ENCODE data around the gene GAPDHS.

The GAPDHS gene

DNA sequence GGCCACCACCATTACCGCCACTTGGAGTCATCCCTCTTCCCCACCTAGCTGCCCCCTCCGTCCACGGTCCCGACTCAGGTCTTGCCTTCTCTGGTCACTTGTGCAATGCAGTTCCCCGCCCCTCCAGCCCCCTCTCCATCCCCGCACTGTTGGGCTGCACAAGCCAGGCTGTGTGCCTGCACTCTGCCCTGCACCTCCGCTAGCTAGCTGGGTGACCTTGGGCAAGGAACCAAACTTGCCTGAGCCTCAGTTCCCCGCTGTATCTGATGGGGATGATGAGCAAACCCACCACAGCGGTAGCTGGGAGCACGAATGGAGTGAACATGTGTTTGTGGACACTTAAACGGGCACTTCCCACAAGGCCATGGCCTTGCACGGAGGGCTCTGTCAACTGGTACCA is 6.6 kb downstream of the GAPDHS start:
- DNase-seq (ENCODE audit: low read depth, low spot score), result no peak

DNA sequence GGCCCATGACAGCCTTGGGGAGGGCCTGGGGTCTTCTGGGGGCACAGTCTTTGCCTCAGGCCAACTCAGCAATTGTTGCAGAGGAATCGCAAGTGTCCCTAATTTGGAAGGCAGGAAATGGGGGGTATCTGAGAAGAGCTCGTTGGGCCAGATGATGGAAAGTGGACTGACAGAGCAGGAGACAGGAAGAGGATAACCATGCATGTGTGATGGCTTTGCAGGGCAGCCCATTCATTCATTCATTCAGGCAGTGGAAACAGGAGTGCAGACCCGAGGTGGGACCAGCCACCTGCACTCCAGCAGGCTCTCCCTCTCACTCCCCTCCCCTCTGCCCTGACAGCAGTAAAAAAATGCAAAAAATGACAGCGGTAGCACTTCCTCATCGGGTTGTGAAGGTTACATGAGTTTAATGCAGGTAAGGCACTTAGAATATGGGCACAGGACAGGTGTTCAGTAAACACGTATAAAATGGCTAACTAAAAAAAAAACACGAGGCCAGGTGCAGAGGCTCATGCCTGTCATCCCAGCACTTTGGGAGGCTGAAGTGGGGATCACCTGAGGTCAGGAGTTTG is 7.2 kb downstream of the GAPDHS start:
- DNase-seq (ENCODE audit: low read depth, low spot score), result no peak

DNA sequence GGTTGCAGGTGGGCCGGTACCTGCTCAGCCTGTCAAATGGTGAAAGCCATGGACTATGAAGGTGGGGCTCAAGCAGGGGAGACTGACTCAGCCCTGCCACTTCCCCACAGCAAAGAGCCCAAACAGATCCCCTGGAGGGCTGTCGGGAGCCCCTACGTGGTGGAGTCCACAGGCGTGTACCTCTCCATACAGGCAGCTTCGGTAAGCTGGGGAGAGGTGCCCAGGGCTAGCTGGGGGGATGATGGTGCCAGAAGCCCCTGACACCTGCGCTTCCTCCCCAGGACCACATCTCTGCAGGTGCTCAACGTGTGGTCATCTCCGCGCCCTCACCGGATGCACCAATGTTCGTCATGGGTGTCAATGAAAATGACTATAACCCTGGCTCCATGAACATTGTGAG is 9.0 kb downstream of the GAPDHS start:
- DNase-seq (ENCODE audit: low read depth, low spot score), result no peak

DNA sequence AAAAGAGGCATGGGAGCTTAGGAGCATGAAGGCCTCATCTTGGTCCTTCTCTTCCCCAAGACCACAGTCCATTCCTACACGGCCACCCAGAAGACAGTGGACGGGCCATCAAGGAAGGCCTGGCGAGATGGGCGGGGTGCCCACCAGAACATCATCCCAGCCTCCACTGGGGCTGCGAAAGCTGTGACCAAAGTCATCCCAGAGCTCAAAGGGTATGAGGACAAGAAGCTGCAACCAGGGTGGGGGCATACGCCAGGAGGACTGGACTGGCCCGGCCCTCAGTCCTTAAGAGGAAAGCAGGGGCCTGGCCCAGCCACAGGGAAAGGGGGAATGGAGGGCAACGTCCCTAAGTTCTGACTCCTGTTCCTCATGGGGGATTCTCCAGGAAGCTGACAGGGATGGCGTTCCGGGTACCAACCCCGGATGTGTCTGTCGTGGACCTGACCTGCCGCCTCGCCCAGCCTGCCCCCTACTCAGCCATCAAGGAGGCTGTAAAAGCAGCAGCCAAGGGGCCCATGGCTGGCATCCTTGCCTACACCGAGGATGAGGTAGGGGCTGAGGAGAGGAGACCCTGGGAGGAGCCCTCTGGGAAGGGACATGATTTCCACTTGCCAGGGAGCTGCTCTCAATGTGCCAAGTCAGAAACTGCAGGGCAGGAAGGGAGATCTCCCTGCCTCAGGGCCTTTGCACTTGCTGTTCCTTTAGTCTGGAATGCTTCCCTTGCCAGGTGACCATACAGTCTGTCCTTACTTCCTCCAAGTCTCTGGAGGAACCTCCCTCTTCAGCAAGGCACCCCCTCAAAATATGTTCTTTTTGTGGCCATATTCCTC is 10.2 kb downstream of the GAPDHS start:
- DNase-seq (ENCODE audit: low read depth, low spot score), result no peak

DNA sequence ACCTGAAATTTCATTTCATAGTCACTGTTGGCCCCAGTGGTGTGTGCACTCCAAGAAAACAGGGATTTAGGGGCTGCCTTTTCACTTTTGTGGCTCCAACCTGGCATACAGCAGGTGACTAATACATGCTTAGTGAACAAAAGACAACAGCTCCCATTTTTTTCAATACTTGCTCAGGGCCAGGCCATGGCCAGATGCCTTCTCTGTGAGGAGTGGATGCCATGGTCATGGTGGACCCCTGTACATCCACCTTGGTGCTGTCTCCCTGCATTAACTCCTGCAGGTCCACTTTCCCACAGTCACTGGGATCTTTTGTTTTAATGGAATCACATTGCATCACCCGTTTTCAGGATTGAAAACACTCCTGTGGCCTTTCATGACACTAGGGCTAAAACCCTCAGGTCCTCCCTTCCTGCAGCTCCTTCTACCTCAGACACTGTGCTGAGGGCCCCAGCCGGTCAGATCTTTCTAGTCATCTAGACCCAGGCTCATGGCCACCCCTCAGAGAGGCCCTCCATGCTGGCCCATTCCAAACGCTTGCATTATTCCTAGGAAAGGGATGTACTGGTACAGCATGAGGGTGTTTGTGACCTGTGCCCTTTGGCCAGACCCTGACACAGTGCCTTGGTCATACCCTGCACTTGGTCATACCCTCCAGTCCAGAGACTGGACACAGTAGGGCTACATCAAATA is 11.0 kb downstream of the GAPDHS start:
- DNase-seq (ENCODE audit: low read depth, low spot score), result no peak

DNA sequence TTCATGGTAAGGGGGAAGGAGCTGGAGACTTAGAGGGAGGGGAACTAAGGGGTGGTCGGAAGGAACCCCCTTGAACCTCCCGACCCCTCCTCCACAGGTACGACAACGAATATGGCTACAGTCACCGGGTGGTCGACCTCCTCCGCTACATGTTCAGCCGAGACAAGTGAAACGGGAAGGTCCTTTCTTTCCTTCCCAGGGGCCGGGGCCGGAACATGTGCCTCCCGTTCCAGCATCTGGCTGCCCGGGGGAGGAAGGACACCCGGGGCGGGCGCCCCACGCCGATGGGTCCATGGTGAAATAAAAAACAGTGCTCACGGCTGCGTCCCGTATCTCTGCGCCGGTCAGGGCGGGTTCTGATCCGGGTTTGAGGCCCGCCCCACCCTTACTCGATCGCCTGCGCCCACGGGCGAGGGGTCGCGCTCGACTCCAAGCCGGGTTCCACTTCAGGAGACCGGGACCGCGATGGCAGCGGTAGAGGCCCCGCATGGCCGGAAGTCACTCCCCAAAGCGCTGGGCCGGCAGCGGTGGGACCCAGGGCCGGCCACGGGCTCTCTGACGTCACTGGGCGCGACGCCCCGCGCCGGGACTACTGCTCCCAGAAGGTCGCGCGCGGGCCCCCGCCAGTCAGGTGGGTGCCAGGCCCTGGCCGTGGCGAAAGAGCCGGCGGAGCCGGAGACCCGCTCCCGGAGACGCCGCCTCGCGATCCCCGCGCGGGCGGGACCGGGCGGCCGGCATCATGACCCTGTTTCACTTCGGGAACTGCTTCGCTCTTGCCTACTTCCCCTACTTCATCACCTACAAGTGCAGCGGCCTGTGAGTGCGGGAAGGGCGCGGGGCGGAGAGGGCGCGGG is 12.0 kb downstream of the GAPDHS start, which contains the start of gene TMEM147:
Gene TMEM147 (plus strand): TSS at position 626 of the 854 bp plus-strand sequence. CDS start 114 bp downstream, at position 740.
- DNase-seq (ENCODE audit: low read depth, low spot score), result peak; percentile 59

DNA sequence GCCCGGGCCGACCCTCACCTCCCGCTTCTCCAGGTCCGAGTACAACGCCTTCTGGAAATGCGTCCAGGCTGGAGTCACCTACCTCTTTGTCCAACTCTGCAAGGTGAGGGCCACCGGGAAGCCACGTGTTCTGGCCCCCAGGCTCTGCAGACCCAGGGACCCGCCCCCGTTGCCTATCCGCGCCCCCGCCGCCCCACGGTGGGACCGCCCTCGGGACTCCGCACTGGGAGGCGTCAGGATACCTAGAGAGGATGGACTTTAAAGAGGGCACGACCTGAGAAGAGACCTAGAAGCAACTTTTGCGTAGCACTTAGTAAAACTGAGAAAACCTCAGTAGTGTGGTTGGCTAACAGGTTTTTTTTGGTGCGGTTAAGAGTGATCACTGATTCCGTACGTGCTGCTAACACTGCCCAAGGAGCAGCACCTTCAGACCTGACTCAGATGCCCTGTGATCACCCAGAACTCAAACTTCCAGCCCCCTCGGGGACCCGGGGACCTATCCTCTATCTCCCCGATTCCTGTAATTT is 12.7 kb downstream of the GAPDHS start:
- peak; percentile 32 for DNase-seq (ENCODE audit: low read depth, low spot score)

DNA sequence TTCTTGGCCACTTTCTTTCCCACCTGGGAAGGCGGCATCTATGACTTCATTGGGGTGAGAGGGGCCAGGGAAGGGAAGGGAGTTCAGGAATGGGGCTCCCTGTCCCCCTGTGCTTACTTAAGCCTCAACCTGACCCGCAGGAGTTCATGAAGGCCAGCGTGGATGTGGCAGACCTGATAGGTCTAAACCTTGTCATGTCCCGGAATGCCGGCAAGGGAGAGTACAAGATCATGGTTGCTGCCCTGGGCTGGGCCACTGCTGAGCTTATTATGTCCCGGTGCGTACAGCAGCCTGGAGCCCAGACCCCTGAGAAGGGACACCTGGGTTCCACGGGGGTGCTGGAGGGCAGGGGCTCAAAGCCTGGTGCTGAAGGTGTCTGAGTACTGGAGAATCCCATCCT is 13.3 kb downstream of the GAPDHS start:
- DNase-seq (ENCODE audit: low read depth, low spot score), result no peak

DNA sequence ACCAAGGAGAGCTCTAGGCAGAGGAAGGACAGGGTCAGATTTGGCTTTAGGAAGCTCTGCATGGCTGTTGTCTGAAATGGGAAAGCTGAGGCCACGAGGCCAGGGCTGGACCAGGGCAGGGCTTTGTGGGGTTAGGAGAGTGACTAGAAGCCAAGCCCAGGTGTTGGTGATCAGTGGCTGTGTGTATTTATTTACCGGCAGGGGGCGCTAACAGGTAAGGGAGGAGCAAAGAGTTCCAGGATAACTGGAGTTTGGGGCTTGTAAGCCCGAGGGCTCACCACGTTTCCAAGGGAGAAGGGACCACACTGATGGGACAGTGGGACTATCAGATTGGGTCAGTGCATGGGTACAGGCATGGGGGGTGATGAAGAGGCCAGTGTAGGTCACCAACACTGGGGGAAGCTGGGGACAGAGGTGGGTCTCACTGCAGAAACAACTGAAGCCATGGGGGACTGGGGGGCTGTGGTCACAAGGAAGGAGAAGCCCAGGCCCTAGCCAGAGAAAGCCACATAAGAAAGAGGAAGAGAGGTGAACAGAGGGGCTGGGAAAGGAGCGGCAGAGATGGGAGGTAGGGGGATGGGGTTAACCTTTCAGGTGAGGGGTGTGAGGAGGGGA is 16.0 kb downstream of the GAPDHS start:
- peak; percentile 49 for DNase-seq (ENCODE audit: low read depth, low spot score)

DNA sequence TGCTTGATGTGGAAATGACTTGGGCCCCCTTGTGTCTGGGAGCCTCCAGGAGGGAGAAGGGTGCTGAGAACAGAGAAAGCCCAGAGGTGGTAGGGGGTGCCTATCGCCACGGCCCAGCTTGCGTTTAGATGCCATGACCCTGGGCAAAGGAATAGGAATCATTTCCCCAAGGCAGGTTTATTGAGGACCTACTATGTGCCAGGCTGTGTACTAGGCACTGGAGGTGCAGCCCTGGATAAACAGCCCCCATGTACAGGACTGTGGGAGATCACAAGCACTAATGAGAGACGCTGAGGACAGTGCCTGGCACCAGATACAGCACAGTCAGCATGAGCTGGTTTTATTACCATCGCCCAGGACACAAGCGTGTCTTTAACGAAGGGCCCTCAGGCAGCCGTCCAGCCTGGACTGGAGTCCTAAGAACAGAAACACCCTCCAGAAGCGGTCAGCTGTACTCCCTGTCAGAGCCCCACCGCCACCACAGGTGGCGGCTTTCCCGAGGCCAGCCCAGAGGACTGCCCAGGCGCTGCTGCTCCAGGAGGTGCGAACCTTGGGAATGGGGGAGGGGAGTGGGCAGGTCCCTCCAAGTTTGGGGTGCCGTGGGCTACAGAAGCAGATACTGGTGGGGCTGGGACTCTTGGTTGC is 16.7 kb downstream of the GAPDHS start:
- no peak for DNase-seq (ENCODE audit: low read depth, low spot score)

DNA sequence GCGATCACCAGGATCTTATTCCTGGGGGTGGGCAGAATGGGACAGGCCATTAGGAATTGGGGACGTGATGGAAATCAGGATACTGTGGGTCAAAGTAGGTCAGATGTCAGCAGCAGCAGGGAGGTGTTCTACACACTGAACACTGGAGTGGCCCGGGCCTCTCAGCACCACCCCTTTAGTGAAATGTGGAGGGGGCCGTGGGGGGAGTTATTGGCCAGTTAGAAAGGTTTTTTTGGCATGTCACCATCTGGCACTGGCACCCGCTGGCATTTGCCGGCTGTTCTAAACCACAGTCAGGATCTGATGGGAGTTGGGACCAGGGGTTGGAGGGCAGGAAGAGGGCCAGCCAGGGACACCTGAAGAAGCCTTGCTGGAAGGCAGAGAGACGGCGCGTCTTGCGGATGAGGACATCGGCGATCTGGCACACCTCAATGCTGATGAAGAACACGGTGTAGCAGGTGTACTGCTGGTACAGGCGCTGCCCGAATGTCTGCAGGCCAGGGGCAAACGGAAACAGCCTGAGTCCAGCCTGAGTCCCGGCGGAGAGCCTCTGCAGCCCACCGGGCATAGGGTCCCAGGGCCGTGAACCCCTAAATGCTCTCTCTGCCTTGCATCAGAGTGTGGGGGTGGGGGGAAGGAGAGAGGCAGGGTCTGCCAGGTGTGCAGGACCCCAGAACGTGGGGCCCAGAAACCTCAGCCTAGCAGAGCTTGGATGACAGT is 18.0 kb downstream of the GAPDHS start:
- no peak for DNase-seq (ENCODE audit: low read depth, low spot score)

DNA sequence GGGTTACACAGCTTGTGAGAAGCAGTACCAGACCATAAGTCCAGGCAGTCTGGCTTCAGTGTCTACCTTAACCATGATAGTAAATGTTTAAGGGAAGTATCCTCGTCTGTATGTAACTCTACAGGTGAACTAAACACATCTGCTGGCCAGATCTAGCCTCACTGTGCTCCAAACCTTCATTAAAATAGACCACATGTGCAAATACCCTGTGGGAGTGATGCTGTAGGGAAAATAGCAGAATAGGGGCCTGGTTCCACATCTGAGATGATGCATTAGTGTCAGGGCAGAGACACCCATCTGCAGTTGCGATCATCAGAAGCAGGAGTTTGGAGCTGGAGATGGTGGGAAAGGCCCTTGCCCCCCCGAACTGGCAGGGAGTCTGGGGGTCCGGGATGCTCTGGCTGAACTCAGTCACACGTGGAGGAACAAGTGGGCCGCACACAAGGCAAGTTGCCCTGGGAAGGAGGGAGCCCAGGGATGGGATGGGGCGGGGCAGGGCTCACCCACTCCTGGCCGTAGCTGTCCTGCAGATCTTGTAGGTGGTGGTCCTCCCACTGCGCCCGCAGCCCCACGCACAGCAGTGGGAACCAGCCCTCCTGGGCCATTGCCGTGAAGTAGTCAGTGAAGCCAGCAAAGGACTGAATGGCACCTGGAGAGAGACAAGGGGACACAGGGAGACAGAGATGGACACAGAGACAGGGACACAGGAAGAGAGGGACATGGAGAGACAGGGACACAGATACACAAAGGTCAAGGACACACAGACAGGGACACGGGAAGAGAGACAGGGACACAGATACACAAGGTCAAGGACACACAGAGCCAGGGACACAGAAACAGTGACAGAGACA is 19.5 kb downstream of the GAPDHS start:
- no peak for DNase-seq (ENCODE audit: low read depth, low spot score)

DNA sequence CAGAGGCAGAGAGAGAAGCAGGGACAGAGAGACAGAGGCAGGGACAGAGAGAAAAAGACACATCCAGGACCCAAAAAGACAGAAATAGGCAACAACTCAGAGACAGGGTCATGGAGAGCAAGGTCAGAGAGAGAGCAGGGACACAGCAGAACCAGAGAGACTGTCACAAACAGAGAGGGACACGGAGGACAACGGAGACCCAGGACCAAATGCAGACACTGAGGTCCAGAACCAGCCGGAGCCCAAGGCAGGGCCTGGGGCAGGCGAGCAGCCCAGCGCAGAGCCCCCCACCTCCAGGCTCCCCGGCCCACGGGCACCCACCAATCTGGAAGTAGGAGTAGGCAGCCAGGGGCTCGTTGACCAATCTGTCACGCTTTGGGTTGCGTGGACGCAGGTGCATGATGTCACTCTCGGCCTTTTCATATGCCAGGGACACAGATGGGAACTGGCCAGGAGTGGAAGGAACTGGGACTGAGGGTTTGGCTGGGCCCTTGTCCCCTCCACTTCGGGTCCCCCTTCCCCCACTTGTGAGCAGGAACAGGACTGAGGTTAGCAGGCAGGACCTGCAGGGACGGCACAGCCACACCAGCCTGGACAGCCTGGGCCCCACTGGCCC is 20.2 kb downstream of the GAPDHS start:
- DNase-seq (ENCODE audit: low read depth, low spot score), result no peak

DNA sequence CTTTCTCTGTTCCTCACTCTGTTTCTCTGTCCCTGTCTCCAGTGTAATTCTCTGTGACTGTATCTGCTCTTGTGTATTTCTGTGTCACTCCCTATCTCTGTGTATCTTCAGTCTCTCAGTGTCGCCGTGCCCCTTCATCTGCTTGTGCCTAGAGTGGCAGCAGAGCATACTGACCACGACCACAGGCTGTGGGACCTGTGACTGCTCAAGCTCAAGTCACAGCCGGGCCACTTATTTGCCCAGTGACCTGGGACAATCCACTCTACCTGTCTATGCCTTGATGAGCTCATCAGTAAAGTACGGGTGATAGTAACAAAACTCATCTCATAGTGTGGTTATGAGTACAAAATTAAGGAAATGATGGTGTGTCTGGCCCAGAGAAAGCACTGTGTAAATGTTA is 20.8 kb downstream of the GAPDHS start:
- DNase-seq (ENCODE audit: low read depth, low spot score), result no peak

DNA sequence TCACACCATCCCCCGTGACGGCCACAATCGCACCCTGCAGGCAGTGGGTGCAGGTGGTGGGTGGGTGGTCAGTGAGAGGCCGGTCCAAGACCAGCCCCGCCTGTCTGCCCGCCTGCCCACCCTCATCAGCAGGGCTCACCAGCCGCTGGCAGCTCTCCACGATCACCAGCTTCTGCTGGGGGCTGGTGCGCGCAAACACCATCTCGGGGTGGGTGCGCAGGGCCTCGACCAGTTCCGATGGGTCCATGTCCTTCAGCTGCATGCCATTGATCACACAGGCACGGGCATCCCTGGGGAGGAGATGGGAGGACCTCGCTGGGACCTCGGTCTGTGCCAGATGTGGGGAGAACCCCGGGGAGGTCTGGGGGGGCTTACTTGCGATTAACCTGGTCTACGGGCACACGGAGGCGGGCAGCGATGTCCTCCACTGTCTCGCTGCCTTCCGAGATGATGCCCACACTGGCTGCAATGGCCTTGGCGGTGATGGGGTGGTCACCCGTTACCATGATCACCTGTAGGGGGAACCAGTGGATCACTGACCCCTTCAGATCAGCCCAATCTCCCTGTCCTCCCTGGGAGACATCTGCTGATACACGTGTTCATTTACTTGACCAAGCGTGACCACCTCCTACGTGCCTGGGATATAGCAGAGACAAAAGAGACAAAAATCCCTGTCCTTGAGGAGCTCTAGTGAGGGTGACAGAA is 22.2 kb downstream of the GAPDHS start:
- no peak for DNase-seq (ENCODE audit: low read depth, low spot score)

DNA sequence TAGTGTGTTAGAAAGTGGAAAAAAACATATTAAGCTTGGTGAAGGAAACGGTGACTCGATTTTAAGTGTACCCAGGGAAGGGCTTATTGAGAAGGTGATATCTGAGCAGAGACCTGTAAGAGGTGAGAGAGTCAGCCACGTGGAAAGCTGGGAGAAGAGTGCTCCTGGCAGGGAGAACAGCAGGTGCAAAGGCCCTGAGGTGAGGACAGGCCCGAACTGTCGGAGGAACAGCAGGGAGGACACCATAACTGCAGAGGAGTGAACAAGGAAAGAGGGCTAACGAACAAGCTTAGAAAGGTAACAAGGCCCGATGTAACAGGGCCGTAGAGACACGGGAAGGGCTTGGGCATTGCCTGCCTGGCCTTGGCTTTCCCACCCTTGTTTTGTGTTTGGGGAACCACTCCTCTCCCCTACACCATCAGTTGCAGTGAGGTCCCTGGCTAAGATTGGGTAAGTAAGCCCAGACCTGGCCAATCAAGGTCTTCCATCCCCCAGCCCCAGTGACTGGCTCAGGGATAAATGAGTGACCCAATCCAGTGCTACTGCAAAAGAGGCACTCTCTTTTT is 22.9 kb downstream of the GAPDHS start:
- DNase-seq (ENCODE audit: low read depth, low spot score), result no peak

DNA sequence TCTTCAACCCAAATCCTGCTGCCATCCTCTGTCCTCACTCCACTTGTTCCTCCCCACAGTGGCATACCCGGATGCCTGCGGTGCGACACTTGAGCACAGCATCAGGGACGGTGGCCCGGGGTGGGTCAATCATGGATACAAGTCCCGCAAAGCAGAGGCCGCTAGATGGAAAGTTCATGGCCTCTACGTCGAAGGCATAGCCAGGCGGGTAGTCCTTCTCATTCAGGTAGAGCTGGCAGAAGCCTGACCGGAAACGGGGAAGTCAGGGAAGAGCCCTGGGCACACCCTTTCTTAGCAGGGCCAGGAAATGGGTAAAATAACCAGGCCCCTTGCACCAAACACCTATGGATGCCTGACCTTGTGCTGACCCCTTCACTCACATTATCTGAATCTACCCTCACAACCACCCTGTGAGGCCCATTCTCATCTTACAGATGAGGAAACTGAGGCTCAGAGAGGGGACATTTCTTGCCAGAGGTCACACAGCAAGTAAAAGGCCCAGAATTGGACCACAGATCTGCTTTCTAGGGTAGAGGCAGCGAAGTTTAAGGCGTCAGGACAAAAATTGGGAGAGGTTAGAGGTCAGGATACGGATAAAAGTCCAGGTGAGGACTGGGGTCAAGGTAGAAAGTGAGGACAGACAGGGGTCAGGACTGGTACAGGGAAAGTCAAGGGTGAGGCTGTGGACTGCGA is 23.7 kb downstream of the GAPDHS start:
- DNase-seq (ENCODE audit: low read depth, low spot score), result no peak
